GM19193 (cell line): ENCODE results near the gene RARB.

Experiments used
- POLR2A ChIP-seq: IDR thresholded peaks from 4 replicates; pipeline ENCODE4 v1.6.1; 2011; ENCODE audit not compliant: insufficient read depth, insufficient read length; ENCODE audit errors: extremely low read depth

RARB gene

GRCh38 chr3:25610167-25610566, 182.1 kb downstream of the RARB start:
- no peak for TF ChIP-seq POLR2A

GRCh38 chr3:25610779-25611178, 182.7 kb downstream of the RARB start:
- TF ChIP-seq POLR2A = no peak

- no peak for TF ChIP-seq POLR2A
Observed at GRCh38 chr3:25611193-25611592, 183.1 kb downstream of the RARB start.

DNA sequence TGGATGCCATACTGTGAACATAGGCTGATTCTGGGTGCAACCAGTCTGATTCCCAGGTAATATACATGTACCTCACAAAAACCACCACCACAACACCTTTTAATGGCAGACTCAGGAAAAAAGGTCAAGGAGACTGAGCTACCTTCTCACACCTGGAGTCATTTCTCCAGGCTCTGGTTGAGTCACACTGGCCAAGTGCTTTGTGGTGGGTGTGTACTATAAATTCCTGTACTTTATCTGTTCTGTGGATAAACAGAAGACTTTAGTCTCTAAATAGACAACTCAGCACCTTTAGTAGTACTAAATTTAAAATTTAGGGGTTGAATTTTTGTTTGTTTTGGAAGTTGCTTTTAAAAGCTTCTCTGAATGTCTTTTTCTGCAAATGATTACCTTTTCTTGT, 190.0 kb downstream of the RARB start:
- no peak for TF ChIP-seq POLR2A

DNA sequence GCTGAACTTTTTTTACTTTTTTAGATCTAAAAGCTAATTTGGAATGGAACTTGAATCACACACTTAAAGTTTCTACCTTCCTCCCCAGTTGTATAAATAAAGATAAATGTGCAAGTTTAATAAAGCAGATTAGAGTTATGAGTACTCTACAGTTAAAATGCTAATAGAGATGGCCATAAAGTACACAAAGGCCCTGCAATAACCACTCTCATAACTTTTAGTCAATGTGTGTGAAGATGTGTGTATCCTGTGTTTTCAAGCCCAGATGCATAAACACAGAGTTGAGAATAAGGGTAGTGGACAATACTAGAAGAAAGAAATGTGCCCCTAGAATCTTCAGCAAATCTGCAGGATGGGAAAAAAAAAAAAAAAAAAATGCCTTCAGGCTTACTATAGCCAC, 191.3 kb downstream of the RARB start:
- TF ChIP-seq POLR2A = no peak

GRCh38 chr3:25620493-25620892, 192.4 kb downstream of the RARB start:
- no peak for TF ChIP-seq POLR2A

GRCh38 chr3:25621087-25621486, 193.0 kb downstream of the RARB start:
- no peak for TF ChIP-seq POLR2A

- no peak for TF ChIP-seq POLR2A
Observed at GRCh38 chr3:25631989-25632388, 203.9 kb downstream of the RARB start.

GRCh38 chr3:25633919-25634318, 205.9 kb downstream of the RARB start:
- TF ChIP-seq POLR2A = no peak

DNA sequence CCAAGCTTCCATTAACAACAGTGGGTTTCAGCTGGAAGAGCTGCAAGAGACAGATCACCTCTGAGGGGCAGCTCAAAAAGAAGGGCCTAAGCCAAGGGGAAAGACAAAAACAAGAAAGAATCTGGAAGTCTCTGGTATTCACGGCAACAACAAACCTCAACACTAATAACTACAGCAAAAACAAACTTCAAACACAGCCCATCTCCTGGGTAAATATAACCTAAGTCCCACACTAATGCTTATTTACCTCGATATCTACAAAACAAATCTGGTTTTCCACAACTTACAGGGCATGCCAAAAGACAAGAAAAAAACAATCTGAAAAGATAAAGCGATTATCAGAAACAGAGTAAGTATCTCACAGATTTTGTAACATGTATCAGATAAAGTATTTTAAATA, 207.0 kb downstream of the RARB start:
- no peak for TF ChIP-seq POLR2A
